Measurements from ENCODE around the gene SLC9A8.

DNA sequence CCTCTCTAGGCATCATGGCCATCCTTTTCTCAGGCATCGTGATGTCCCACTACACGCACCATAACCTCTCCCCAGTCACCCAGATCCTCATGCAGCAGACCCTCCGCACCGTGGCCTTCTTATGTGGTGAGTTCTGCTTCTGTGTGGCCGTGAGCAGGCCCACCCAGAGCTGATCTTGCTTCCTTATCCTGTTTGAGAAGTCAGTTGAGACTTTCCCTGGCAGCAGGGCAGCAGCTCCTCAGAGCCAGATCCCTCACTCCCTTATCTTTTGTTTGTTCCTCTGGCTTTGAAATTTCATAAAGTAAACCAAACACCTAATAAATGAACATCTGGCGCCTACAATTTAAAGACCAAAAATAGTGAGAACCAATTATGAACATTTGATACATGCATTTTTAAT is 62.1 kb downstream of the SLC9A8 start:
- TF ChIP-seq POLR2A (IDR thresholded peaks at IDR 0.05): no peak
- TF ChIP-seq, protein P1, sequence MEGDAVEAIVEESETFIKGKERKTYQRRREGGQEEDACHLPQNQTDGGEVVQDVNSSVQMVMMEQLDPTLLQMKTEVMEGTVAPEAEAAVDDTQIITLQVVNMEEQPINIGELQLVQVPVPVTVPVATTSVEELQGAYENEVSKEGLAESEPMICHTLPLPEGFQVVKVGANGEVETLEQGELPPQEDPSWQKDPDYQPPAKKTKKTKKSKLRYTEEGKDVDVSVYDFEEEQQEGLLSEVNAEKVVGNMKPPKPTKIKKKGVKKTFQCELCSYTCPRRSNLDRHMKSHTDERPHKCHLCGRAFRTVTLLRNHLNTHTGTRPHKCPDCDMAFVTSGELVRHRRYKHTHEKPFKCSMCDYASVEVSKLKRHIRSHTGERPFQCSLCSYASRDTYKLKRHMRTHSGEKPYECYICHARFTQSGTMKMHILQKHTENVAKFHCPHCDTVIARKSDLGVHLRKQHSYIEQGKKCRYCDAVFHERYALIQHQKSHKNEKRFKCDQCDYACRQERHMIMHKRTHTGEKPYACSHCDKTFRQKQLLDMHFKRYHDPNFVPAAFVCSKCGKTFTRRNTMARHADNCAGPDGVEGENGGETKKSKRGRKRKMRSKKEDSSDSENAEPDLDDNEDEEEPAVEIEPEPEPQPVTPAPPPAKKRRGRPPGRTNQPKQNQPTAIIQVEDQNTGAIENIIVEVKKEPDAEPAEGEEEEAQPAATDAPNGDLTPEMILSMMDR (IDR thresholded peaks at IDR 0.05): no peak

Data from adrenal gland (tissue), 5 donors.